Omental fat pad (tissue), 4 donors: ENCODE data around the gene CARMIL1. TPM values are rescaled to one million over a fixed set of nuclear protein-coding genes. Genes with fewer than 3 reads are reported as not detected.
"Not testable (repeated sequence)": the region's sequence is repeated elsewhere in the genome, so short reads cannot be mapped to it uniquely, and the experiment has no call there.

ENCODE experiments used
- ATAC-seq: fragments of 150-250 bp; one replicate; pipeline ENCODE4 v1.9.1; 2016; ENCODE audit warnings: mild to moderate bottlenecking, moderate library complexity; ENCODE audit not compliant: low FRiP score
- DNase-seq: peaks from one replicate; pipeline ENCODE4 v3.0.0-alpha.2; 2019; ENCODE audit warnings: low spot score
- total RNA-seq, 4 donors: library from RNA; depleted of rRNA; stranded (reverse); fragments of >200 nt; gene quantifications; one replicate each; pipeline ENCODE4 v1.1.0, GENCODE V29; 2016
- TF ChIP-seq, protein P1 (sequence below), 3 donors: fragments of 450-650 bp; IDR thresholded peaks; one replicate each; pipeline ENCODE4 v1.5.1; 2016 to 2017; ENCODE audit warnings: antibody characterized with exemption in 3 of 3, mild to moderate bottlenecking in 3 of 3, moderate library complexity in 2 of 3

CARMIL1 gene
- total RNA-seq, 4 donors from 2014 or later = 24.4 to 35.3 (median 29.6) TPM

DNA sequence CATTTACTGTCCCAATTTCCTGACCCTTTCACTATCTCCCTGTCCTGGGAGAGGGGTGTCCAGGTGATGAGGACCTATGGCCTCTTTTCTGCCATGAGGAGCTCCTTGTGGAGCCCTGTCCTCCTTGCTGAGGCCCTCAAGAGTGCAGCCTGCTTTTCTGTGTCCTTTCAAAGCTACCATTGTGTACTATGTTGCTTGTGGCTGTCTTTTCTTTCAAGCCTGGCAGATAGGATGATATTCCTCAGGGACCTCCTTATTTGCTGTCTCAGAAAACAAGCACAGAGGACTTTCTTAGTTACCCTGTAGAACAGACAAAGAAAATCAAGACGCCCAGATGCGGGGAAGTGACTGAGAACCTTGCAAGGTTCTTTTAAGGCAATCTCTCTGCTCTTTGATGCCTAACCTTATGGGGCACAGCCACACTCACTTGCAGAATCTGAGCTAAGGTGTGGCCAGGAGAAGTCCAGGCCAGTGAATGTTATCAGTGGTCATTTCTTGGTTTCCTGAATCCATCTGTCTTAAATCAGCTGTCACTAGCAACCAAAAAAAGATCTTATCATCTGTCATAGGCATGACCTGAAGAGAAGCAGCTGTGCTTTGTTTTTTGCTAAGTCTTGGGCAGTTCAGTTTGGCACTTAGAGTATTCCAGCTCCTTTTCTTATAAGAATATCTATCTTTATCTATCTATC is 17.2 kb downstream of the CARMIL1 start:
- DNase-seq = no peak
- no peak for ATAC-seq

DNA sequence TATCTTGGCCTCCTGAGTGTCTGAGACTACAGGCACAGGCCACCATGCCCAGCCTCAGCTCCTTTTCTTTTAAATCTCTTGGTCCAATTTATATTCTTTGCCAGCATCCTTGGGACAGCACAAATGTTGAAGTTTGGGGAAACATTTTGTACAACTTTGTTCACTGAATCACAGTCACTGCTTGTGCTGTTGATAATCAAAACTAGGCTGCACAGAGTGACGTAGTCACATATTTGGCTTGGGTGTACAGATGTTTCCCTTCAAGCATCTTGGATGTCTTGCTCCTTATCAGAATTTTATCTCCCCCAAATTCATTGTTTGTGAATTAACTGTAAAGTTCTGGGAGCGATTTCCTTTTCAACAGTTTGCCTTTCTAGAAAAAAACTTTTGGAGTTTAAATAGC is 17.9 kb downstream of the CARMIL1 start:
- no peak for ATAC-seq

More for the DNA sequence above, 17.2 kb downstream of the CARMIL1 start:
- TF ChIP-seq, protein P1, sequence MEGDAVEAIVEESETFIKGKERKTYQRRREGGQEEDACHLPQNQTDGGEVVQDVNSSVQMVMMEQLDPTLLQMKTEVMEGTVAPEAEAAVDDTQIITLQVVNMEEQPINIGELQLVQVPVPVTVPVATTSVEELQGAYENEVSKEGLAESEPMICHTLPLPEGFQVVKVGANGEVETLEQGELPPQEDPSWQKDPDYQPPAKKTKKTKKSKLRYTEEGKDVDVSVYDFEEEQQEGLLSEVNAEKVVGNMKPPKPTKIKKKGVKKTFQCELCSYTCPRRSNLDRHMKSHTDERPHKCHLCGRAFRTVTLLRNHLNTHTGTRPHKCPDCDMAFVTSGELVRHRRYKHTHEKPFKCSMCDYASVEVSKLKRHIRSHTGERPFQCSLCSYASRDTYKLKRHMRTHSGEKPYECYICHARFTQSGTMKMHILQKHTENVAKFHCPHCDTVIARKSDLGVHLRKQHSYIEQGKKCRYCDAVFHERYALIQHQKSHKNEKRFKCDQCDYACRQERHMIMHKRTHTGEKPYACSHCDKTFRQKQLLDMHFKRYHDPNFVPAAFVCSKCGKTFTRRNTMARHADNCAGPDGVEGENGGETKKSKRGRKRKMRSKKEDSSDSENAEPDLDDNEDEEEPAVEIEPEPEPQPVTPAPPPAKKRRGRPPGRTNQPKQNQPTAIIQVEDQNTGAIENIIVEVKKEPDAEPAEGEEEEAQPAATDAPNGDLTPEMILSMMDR (IDR thresholded peaks at IDR 0.05) = no peak

DNA sequence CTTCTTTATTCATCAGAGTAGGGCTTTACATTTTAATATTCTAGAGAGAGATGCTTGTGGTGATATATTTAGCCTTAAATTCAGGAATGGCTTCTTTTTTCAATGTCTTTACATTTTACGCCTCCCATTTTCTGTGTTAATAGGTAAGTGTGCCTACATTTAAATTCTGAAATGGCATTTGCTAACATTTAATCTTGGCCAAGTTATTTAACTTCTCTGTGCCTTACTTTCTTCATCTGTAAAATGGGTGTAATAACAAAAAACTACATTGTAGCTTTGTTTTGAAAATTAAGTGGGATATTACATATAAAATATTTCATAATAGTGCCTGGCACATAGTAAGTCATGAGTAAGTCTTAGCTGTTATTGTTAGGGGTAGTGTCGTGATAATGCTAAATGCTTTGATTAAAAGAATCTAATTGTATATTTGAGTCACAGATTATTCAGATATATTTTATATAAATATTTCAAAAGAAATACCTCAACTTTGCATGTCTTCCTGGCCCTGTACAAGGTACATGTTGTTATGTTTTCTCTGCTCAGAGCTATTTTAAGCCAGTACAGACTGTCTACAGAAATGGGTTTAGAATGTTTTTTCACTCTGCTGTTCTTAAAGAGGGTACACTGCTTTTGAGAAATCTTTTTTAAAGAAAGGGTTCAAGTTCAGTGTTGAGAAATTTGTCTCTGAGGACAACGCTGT is 18.8 kb downstream of the CARMIL1 start:
- TF ChIP-seq, protein P1 (IDR thresholded peaks at IDR 0.05) = no peak
- no peak for ATAC-seq
- DNase-seq = no peak

More for the DNA sequence above, 17.9 kb downstream of the CARMIL1 start:
- DNase-seq = no peak
- TF ChIP-seq, protein P1 (IDR thresholded peaks at IDR 0.05) = no peak

DNA sequence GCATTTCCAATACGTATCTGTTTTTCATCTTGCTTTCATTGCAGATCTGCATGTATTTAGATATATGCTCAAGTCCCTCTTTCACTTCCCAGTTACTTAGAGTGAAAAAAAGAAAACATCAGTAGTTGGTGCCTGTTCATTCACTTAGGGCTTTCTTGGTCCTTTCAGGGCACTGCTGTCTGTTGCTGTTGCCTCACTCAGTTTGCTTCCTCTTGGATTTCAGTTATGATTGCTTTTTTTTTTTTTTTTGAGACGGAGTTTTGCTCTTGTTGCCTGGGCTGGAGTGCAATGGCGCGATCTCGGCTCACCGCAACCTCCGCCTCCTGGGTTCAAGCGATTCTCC is 19.3 kb downstream of the CARMIL1 start:
- not testable (repeated sequence) for DNase-seq, ATAC-seq

DNA sequence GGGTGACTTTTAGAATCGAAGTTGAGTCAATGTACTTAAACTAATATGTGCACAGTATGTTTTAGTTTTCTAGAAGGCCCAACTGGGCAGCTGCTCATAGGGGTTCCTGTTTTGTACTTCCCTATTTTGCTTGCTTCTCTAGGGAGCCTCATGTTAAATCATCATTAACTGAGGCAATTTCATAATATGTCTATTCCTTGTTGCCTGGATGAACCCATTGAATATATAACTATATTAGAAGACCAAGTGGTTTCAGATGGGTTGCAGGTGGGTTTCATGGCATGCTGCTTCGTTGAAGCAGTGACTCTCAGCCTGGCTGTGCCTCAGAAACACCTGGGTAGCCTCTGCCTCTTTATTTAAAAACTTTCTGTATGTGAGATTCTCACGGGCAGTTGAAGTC is 22.2 kb downstream of the CARMIL1 start:
- TF ChIP-seq, protein P1 (IDR thresholded peaks at IDR 0.05) = no peak
- ATAC-seq = no peak
- DNase-seq = no peak

DNA sequence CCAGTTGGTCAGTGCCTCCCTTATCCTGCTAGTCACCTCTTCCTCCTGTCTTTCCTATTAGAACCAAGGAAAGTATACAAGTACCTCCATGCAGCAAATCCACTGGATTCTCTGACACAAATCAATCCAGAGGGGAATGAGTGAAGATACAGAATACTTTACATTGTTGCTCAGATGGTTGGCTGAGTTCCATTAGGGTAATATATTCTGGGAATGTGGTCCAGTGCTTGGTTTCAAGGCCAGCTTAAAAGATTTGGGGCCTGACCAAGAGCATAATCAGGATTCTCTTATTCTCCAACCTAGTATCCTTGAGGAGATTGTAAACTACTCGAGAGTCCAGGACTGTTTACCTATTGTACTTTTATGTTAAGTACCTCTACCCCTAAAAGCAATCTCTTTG is 23.0 kb downstream of the CARMIL1 start:
- TF ChIP-seq, protein P1 (IDR thresholded peaks at IDR 0.05) = no peak
- DNase-seq (no peak), ATAC-seq (no peak)

DNA sequence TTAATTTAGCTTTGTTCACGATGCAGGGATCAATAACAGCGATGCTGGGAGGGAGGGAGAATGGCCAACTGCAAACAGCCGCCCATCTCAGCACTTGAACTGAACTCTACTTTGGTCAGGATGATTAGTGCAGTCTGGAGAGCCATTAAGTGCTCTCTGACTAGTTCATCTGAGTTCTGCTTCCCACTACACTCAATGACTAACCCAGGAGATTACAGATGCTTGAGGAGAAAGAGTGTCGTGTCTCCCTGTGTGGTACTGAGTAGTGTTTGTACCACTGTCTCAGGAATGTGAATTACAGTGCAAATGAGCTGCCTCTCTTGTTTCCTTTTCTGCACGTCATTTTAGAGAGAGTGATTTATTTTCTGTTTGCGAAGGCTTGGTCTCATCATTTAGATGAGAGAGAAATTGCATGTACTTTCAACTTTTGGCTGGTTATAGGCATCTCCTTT is 23.5 kb downstream of the CARMIL1 start:
- ATAC-seq (peak; percentile 95), DNase-seq (no peak)
- TF ChIP-seq, protein P1 (IDR thresholded peaks at IDR 0.05) = no peak
